ENCODE measurements around the gene RALGAPB. TPM values are rescaled to one million over a fixed set of nuclear protein-coding genes. Genes with fewer than 3 reads are reported as not detected.
"Not testable (repeated sequence)": the region's sequence is repeated elsewhere in the genome, so short reads cannot be mapped to it uniquely, and the experiment has no call there.

RALGAPB gene
- polyA plus RNA-seq, 1 donor (not counting 4 experiments of a cell fraction or from before 2014, with no cell fraction given) = 23.8 TPM

DNA sequence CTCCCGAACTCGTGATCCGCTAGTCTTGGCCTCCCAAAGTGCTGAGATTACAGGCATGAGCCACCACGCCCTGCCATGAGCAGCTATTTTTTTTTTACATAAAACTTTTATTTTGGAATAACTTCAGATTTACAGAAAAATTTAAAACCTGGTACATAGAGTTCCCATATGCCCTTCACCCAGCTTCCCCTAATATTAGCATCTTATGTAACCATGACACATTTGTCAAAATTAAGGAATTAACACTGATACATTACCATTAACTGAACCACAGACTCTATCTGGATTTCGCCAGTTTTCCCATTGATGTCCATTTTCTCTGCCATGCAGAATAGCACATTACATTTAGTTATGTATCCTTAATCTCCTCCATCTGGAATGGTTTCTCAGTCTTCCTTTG, 14.3 kb upstream of the RALGAPB start:
- Histone ChIP-seq H3K4me2 (ENCODE audit: control insufficient read depth, extremely low read depth, insufficient read depth, low read depth, low read length) (no peak overlapping the region), H3K27me3 (ENCODE audit: control insufficient read depth, extremely low read depth, insufficient read depth, low read length) (no peaks in the 10 kb centered on the region), H3K27ac (ENCODE audit: control insufficient read depth, insufficient read depth, low read length) (no peak overlapping the region), H3K9me3 (ENCODE audit: control insufficient read depth, low read depth, low read length) (no peaks in the 10 kb centered on the region), H4K20me1 (ENCODE audit: control insufficient read depth, extremely low read depth, insufficient read depth, low read length) (no peaks in the 10 kb centered on the region), H2AFZ (ENCODE audit: control insufficient read depth, low read length) (no peak overlapping the region), H3K79me2 (ENCODE audit: control insufficient read depth, insufficient read depth, low read length) (no peaks in the 10 kb centered on the region), H3K9ac (ENCODE audit: control insufficient read depth, extremely low read depth, insufficient read depth, low read length) (no peak overlapping the region), H3K4me1 (ENCODE audit: control insufficient read depth, extremely low read depth, insufficient read depth, low read length) (peaks cover under 1% of the 10 kb centered on the region), H3K9me1 (ENCODE audit: control insufficient read depth, extremely low read depth, insufficient read depth, low read length) (no peaks in the 10 kb centered on the region), H3K4me3 (ENCODE audit: control insufficient read depth in 2 of 3, extremely low read depth in 1 of 3, insufficient read depth in 2 of 3, low read depth in 1 of 3, low read length in 3 of 3) (no peak overlapping the region), H3K36me3 (ENCODE audit: control insufficient read depth in 2 of 2, extremely low read depth in 1 of 2, insufficient read depth in 2 of 2, low read length in 2 of 2) (no peaks in the 10 kb centered on the region)
- dilution Hi-C loops (cut with MboI; ENCODE audit: extremely low pct_ligation_motif_present, low sequenced_read_pairs) = no loop called here
- FAIRE-seq = no peak
- no peak for DNase-seq (ENCODE audit: low read depth, low spot score)
- TF ChIP-seq CTCF (optimal IDR thresholded peaks at IDR 0.05 in 1 of 3, IDR thresholded peaks at IDR 0.05 in 1 of 3, conservative IDR thresholded peaks at IDR 0.05 in 1 of 3; ENCODE audit: extremely low read depth in 1 of 3, insufficient read depth in 2 of 3, low read length in 3 of 3) = no peak
- TF ChIP-seq EZH2 (IDR thresholded peaks at IDR 0.05; ENCODE audit: low read length) = no peak

GRCh38 chr20:38460040-38460623, 12.5 kb upstream of the RALGAPB start:
- FAIRE-seq = peak; percentile 95
- H3K4me2 ChIP-seq (ENCODE audit: control insufficient read depth, extremely low read depth, insufficient read depth, low read depth, low read length) = peak overlapping the region; percentile 11
- TF ChIP-seq CTCF (optimal IDR thresholded peaks at IDR 0.05 in 1 of 3, IDR thresholded peaks at IDR 0.05 in 1 of 3, conservative IDR thresholded peaks at IDR 0.05 in 1 of 3; ENCODE audit: extremely low read depth in 1 of 3, insufficient read depth in 2 of 3, low read length in 3 of 3) (no peak), EZH2 (IDR thresholded peaks at IDR 0.05; ENCODE audit: low read length) (no peak)

GRCh38 chr20:38460631-38461030, 12.0 kb upstream of the RALGAPB start:
- H2AFZ ChIP-seq (ENCODE audit: control insufficient read depth, low read length); DNase-seq (ENCODE audit: low read depth, low spot score); H3K4me1 ChIP-seq (ENCODE audit: control insufficient read depth, extremely low read depth, insufficient read depth, low read length); H3K27me3 ChIP-seq (ENCODE audit: control insufficient read depth, extremely low read depth, insufficient read depth, low read length); H3K4me3 ChIP-seq (ENCODE audit: control insufficient read depth in 2 of 3, extremely low read depth in 1 of 3, insufficient read depth in 2 of 3, low read depth in 1 of 3, low read length in 3 of 3); H3K9ac ChIP-seq (ENCODE audit: control insufficient read depth, extremely low read depth, insufficient read depth, low read length); H3K9me3 ChIP-seq (ENCODE audit: control insufficient read depth, low read depth, low read length); FAIRE-seq; H3K27ac ChIP-seq (ENCODE audit: control insufficient read depth, insufficient read depth, low read length); H3K79me2 ChIP-seq (ENCODE audit: control insufficient read depth, insufficient read depth, low read length); H3K9me1 ChIP-seq (ENCODE audit: control insufficient read depth, extremely low read depth, insufficient read depth, low read length); dilution Hi-C loops (cut with MboI; ENCODE audit: extremely low pct_ligation_motif_present, low sequenced_read_pairs); H4K20me1 ChIP-seq (ENCODE audit: control insufficient read depth, extremely low read depth, insufficient read depth, low read length); H3K36me3 ChIP-seq (ENCODE audit: control insufficient read depth in 2 of 2, extremely low read depth in 1 of 2, insufficient read depth in 2 of 2, low read length in 2 of 2): not testable (repeated sequence)
- peak overlapping the region; percentile 11 for H3K4me2 ChIP-seq (ENCODE audit: control insufficient read depth, extremely low read depth, insufficient read depth, low read depth, low read length)

More at GRCh38 chr20:38460040-38460623, 12.5 kb upstream of the RALGAPB start:
- H3K9me1 ChIP-seq (ENCODE audit: control insufficient read depth, extremely low read depth, insufficient read depth, low read length) = no peaks in the 10 kb centered on the region
- peak; percentile 69 for DNase-seq (ENCODE audit: low read depth, low spot score)
- H3K27ac ChIP-seq (ENCODE audit: control insufficient read depth, insufficient read depth, low read length) = no peak overlapping the region
- no peak overlapping the region for H3K4me3 ChIP-seq (ENCODE audit: control insufficient read depth in 2 of 3, extremely low read depth in 1 of 3, insufficient read depth in 2 of 3, low read depth in 1 of 3, low read length in 3 of 3)
- H3K9ac ChIP-seq (ENCODE audit: control insufficient read depth, extremely low read depth, insufficient read depth, low read length) = no peak overlapping the region
- H3K4me1 ChIP-seq (ENCODE audit: control insufficient read depth, extremely low read depth, insufficient read depth, low read length) = no peaks in the 10 kb centered on the region
- no peaks in the 10 kb centered on the region for H3K36me3 ChIP-seq (ENCODE audit: control insufficient read depth in 2 of 2, extremely low read depth in 1 of 2, insufficient read depth in 2 of 2, low read length in 2 of 2)
- no peaks in the 10 kb centered on the region for H3K27me3 ChIP-seq (ENCODE audit: control insufficient read depth, extremely low read depth, insufficient read depth, low read length)
- H3K79me2 ChIP-seq (ENCODE audit: control insufficient read depth, insufficient read depth, low read length) = no peaks in the 10 kb centered on the region
- no peaks in the 10 kb centered on the region for H3K9me3 ChIP-seq (ENCODE audit: control insufficient read depth, low read depth, low read length)
- H2AFZ ChIP-seq (ENCODE audit: control insufficient read depth, low read length) = no peak overlapping the region
- no peaks in the 10 kb centered on the region for H4K20me1 ChIP-seq (ENCODE audit: control insufficient read depth, extremely low read depth, insufficient read depth, low read length)
- dilution Hi-C loops (cut with MboI; ENCODE audit: extremely low pct_ligation_motif_present, low sequenced_read_pairs) = no loop called here

DNA sequence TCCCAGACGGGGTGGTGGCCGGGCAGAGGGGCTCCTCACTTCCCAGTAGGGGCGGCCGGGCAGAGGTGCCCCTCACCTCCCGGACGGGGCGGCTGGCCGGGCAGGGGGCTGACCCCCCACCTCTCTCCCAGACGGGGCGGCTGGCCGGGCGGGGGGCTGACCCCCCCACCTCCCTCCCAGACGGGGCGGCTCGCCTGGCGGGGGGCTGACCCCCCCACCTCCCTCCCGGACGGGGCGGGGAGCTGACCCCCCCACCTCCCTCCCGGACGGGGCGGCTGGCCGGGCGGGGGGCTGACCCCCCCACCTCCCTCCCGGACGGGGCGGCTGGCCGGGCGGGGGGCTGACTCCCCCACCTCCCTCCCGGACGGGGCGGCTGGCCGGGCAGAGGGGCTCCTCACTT, 11.5 kb upstream of the RALGAPB start:
- H3K4me2 ChIP-seq (ENCODE audit: control insufficient read depth, extremely low read depth, insufficient read depth, low read depth, low read length); H3K27ac ChIP-seq (ENCODE audit: control insufficient read depth, insufficient read depth, low read length); dilution Hi-C loops (cut with MboI; ENCODE audit: extremely low pct_ligation_motif_present, low sequenced_read_pairs): not testable (repeated sequence)

More for the DNA sequence above, 11.5 kb upstream of the RALGAPB start:
- FAIRE-seq; H3K9me3 ChIP-seq (ENCODE audit: control insufficient read depth, low read depth, low read length); H3K4me1 ChIP-seq (ENCODE audit: control insufficient read depth, extremely low read depth, insufficient read depth, low read length); H3K36me3 ChIP-seq (ENCODE audit: control insufficient read depth in 2 of 2, extremely low read depth in 1 of 2, insufficient read depth in 2 of 2, low read length in 2 of 2); DNase-seq (ENCODE audit: low read depth, low spot score); H4K20me1 ChIP-seq (ENCODE audit: control insufficient read depth, extremely low read depth, insufficient read depth, low read length); H3K9me1 ChIP-seq (ENCODE audit: control insufficient read depth, extremely low read depth, insufficient read depth, low read length); H3K79me2 ChIP-seq (ENCODE audit: control insufficient read depth, insufficient read depth, low read length); H3K4me3 ChIP-seq (ENCODE audit: control insufficient read depth in 2 of 3, extremely low read depth in 1 of 3, insufficient read depth in 2 of 3, low read depth in 1 of 3, low read length in 3 of 3); H2AFZ ChIP-seq (ENCODE audit: control insufficient read depth, low read length); H3K27me3 ChIP-seq (ENCODE audit: control insufficient read depth, extremely low read depth, insufficient read depth, low read length); H3K9ac ChIP-seq (ENCODE audit: control insufficient read depth, extremely low read depth, insufficient read depth, low read length): not testable (repeated sequence)

Data from keratinocyte (primary cell).